Uterus (tissue), 4 donors: ENCODE results near the gene GALNTL6. TPM values are rescaled to one million over a fixed set of nuclear protein-coding genes. Genes with fewer than 3 reads are reported as not detected.

Experiments used
- DNase-seq, 2 donors: peaks; one replicate each; pipeline ENCODE4 v3.0.0-alpha.2; 2019 to 2020
- H3K27ac ChIP-seq, 2 donors: fragments of 200-600 bp; sonication (generic); 1 replicate in 1 of 2; 2 replicates in 1 of 2; pipeline ENCODE4 v1.5.1; 2016 to 2018
- H3K27me3 ChIP-seq, 2 donors: fragments of 200-600 bp; sonication (generic); one replicate each; pipeline ENCODE4 v1.5.1; 2018 to 2019; ENCODE audit warnings: control low read depth in 1 of 2
- H3K36me3 ChIP-seq, 2 donors: fragments of 200-600 bp; sonication (generic); one replicate each; pipeline ENCODE4 v1.5.1; 2019; ENCODE audit warnings: control low read depth in 1 of 2
- H3K4me1 ChIP-seq, 2 donors: fragments of 200-600 bp; sonication (generic); one replicate each; pipeline ENCODE4 v1.5.1; 2018 to 2019; ENCODE audit warnings: control low read depth in 1 of 2
- H3K4me3 ChIP-seq, 2 donors: fragments of 200-600 bp; sonication (generic); 1 replicate in 1 of 2; 2 replicates in 1 of 2; pipeline ENCODE4 v1.5.1; 2018 to 2019; ENCODE audit warnings: mild to moderate bottlenecking in 1 of 2
- H3K9me3 ChIP-seq, 2 donors: fragments of 200-600 bp; sonication (generic); one replicate each; pipeline ENCODE4 v1.5.1; 2019; ENCODE audit warnings: control low read depth in 1 of 2
- POLR2A ChIP-seq, 2 donors: fragments of 450-650 bp; IDR thresholded peaks; one replicate each; pipeline ENCODE4 v1.6.1; 2016; ENCODE audit warnings: antibody characterized with exemption in 2 of 2, mild to moderate bottlenecking in 1 of 2, moderate library complexity in 1 of 2
- intact Hi-C: fragments of 100-400 bp; cut with DNase I; formaldehyde crosslinking; loops from one replicate; pipeline ENCODE4 v1.15.1; 2023; ENCODE audit warnings: low total_unique reads
- total RNA-seq, 4 donors: library from RNA; depleted of rRNA in 3 of 4; stranded (reverse); fragments of >200 nt in 3 of 4; gene quantifications; one replicate each; pipeline versions ENCODE4 v1.1.0 to v1.2.4, GENCODE V29; 2014 to 2023
- TF ChIP-seq, protein P1 (sequence below), 4 experiments: fragments of 200-600 bp in 2 of 4; fragments of 450-650 bp in 2 of 4; sonication (generic) in 2 of 4; IDR thresholded peaks; one replicate each; pipeline ENCODE4 v1.5.1; 2016 to 2019; ENCODE audit warnings: antibody characterized with exemption in 4 of 4, mild to moderate bottlenecking in 2 of 4, moderate library complexity in 1 of 4
- donor health status: DM: yes; HTN: yes; CAD: no.

Gene GALNTL6
- total RNA-seq, 4 donors from 2014 or later = 2.6 TPM; not detected in 3

DNA sequence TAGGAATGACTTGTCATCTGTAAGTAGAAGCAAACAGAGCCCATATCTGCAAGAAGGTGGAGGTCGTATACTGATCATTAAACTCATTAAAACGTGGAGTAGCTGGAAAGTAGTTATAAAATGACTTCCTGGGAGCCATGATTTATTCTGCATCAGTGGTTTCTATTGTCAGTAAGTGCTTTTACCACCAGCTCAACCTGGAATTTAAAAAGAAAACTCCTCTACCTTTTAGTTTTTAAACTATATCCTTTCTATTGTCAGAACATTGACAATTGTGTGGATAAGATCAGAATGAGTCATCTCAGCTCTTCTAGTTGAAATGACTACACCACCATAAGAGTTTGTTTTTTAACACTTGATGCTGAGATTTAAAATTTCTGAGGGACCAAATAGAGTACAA is 704.2 kb downstream of the GALNTL6 start:
- Histone ChIP-seq H3K4me1 (no peaks in the 10 kb centered on the region), H3K9me3 (no peaks in the 10 kb centered on the region), H3K36me3 (no peaks in the 10 kb centered on the region), H3K4me3 (no peak overlapping the region), H3K27me3 (no peaks in the 10 kb centered on the region), H3K27ac (no peak overlapping the region)
- DNase-seq = no peak
- intact Hi-C loops = no loop called here
- TF ChIP-seq, protein P1, sequence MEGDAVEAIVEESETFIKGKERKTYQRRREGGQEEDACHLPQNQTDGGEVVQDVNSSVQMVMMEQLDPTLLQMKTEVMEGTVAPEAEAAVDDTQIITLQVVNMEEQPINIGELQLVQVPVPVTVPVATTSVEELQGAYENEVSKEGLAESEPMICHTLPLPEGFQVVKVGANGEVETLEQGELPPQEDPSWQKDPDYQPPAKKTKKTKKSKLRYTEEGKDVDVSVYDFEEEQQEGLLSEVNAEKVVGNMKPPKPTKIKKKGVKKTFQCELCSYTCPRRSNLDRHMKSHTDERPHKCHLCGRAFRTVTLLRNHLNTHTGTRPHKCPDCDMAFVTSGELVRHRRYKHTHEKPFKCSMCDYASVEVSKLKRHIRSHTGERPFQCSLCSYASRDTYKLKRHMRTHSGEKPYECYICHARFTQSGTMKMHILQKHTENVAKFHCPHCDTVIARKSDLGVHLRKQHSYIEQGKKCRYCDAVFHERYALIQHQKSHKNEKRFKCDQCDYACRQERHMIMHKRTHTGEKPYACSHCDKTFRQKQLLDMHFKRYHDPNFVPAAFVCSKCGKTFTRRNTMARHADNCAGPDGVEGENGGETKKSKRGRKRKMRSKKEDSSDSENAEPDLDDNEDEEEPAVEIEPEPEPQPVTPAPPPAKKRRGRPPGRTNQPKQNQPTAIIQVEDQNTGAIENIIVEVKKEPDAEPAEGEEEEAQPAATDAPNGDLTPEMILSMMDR (IDR thresholded peaks at IDR 0.05) = no peak
- TF ChIP-seq POLR2A (IDR thresholded peaks at IDR 0.05) = no peak

DNA sequence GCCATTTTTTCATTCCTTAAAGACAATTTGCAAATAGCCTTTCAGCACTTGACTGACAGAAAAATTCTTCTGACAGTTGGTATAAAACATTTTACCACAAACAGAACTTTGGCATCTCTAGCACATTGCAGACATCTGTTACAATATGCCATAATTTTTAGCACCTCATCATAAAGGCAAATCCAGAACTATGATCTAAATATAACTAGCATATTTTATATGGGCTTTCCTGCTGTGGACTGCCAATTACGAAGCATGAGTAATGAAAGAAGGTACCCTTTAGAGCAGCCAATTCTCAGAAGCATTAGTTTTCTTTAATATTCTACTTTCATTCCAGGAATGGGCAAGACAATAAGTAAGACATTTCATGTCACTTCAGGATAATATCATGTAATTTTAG is 708.0 kb downstream of the GALNTL6 start:
- H3K36me3 ChIP-seq = no peaks in the 10 kb centered on the region
- DNase-seq = no peak
- H3K27me3 ChIP-seq = no peaks in the 10 kb centered on the region
- H3K4me1 ChIP-seq = no peaks in the 10 kb centered on the region
- intact Hi-C loops = no loop called here
- TF ChIP-seq, protein P1 (IDR thresholded peaks at IDR 0.05) = no peak
- TF ChIP-seq POLR2A (IDR thresholded peaks at IDR 0.05) = no peak
- H3K27ac ChIP-seq = no peak overlapping the region
- H3K4me3 ChIP-seq = no peak overlapping the region
- no peaks in the 10 kb centered on the region for H3K9me3 ChIP-seq

DNA sequence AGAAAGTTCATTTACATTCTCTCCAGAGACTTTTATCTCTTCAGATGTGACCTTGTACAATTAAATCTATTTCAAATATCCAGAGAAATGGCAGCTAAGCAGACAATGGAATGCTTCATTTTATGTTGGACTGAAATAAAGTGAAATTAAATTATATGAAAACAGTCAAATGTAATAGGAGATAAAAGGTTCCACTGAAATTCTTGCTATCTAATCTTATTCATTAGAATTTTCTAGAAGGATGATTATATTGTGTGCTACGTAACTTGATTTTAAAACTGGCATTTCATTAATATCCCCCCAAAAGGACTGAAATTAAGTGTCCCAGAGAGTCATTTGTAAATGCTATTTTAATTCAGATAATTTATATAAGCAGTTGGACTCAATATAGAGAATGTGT is 708.5 kb downstream of the GALNTL6 start:
- Histone ChIP-seq H3K36me3 (no peaks in the 10 kb centered on the region), H3K4me1 (no peaks in the 10 kb centered on the region), H3K27me3 (no peaks in the 10 kb centered on the region), H3K27ac (no peak overlapping the region), H3K9me3 (no peaks in the 10 kb centered on the region), H3K4me3 (no peak overlapping the region)
- no peak for DNase-seq
- TF ChIP-seq, protein P1 (IDR thresholded peaks at IDR 0.05) = no peak
- no peak for TF ChIP-seq POLR2A (IDR thresholded peaks at IDR 0.05)
- intact Hi-C loops = no loop called here

DNA sequence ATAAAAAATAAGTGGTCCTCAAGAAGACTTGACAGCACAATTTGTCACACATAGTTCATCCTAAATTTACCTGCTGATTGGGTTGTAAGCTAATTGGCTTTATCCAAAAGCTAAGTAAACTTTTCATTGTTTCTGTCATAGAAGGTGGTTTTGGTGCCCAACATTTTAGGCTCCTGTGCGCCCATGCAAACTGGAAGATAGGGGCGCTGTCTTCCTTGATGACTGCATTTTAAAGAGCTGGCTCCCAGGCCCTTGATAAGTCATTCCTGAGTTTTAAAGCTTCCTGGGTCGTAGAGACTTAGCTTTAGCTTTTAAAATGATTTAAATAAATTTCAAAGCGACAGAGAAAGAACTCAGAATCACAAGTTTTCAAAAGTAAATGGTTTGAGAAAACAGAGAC is 730.0 kb downstream of the GALNTL6 start:
- no peak for DNase-seq
- H3K27ac ChIP-seq = no peak overlapping the region
- no peaks in the 10 kb centered on the region for H3K36me3 ChIP-seq
- no peak overlapping the region for H3K4me3 ChIP-seq
- intact Hi-C loops = no loop called here
- H3K27me3 ChIP-seq = no peaks in the 10 kb centered on the region
- TF ChIP-seq, protein P1 (IDR thresholded peaks at IDR 0.05) = no peak
- no peak for TF ChIP-seq POLR2A (IDR thresholded peaks at IDR 0.05)
- no peaks in the 10 kb centered on the region for H3K9me3 ChIP-seq
- H3K4me1 ChIP-seq = no peaks in the 10 kb centered on the region

DNA sequence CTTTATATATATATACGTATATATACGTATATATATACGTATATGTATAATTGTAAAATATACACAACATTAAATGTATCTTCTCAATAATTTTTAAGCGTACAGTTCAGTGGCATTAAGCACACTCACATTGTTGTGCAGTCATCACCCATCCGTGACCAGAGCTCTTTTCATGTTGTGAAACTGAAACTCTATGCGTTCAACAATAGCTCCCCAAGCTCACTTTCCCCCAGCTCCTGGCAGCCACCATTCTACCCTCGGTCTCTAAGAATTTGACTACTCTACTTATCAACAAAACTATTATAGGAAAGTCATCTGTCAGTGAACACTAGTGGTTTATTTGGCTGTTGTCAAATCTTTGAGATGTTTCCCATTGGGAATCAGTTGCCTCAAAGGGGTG is 733.6 kb downstream of the GALNTL6 start:
- H3K4me1 ChIP-seq = no peaks in the 10 kb centered on the region
- intact Hi-C loops = no loop called here
- no peak overlapping the region for H3K27ac ChIP-seq
- TF ChIP-seq POLR2A (IDR thresholded peaks at IDR 0.05) = no peak
- TF ChIP-seq, protein P1 (IDR thresholded peaks at IDR 0.05) = no peak
- H3K9me3 ChIP-seq = no peaks in the 10 kb centered on the region
- DNase-seq = no peak
- H3K4me3 ChIP-seq = no peak overlapping the region
- no peaks in the 10 kb centered on the region for H3K27me3 ChIP-seq
- H3K36me3 ChIP-seq = no peaks in the 10 kb centered on the region
